Stimulated activated CD8-positive, alpha-beta memory T cell treated with anti-CD3 and anti-CD28 coated beads, Interleukin-12 subunit alpha, Interleukin-12 subunit beta, amount 100 ng/mL, for 24 hours (primary cell): Measurements from ENCODE around the gene SLC25A51.
A peak's percentile ranks its signal among the peaks of the same experiment; 100 is the strongest.

ENCODE experiments used
- DNase-seq: peaks from one replicate; pipeline ENCODE4 v3.0.0-alpha.2; 2020; ENCODE audit errors: extremely low read depth

SLC25A51 gene, protein sequence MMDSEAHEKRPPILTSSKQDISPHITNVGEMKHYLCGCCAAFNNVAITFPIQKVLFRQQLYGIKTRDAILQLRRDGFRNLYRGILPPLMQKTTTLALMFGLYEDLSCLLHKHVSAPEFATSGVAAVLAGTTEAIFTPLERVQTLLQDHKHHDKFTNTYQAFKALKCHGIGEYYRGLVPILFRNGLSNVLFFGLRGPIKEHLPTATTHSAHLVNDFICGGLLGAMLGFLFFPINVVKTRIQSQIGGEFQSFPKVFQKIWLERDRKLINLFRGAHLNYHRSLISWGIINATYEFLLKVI

DNA sequence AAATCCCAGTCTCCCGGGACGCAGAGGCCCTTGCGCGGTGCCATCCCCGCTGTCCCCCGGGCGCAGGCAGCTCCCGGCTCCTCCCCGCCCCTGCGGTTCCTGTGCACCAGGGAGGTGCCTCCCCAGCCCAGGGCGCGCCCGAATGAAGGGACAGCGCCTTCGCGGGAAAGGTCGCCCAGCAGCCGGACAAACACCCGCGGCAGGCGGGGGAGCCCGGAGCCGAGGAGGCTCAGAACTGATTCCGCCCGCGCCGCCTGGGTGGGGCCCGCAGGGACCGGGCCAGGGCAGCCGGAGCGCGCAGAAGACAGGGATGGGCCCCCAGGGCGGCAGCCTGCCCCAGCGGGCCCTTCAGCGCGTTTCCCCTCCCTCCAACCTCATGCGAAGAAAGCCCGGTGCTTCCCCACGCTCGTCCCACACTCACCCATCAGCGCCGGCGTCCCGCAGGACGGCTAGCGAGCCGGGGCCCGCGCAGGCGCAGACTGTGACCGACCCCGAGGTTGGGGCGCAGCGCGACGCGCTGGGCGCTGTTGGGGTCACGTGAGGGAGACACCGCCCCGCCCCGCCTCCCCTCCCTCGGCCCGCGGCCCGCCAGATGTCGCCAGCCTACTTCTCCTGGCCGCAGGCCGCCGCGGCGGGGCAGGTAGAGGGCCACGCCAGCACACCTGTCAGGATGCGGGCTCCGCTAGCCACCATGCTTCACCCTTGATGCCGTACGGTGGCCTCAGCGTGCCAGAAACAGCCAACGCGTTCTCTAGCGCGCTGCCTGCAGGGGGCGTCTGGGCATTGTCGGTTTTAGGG is at the start of gene SLC25A51:
Gene SLC25A51, minus strand, starts transcription at position 481 of the 798 bp plus-strand sequence. CDS start 15,577 bp downstream, outside the sequence.
- peak; percentile 84 for DNase-seq

DNA sequence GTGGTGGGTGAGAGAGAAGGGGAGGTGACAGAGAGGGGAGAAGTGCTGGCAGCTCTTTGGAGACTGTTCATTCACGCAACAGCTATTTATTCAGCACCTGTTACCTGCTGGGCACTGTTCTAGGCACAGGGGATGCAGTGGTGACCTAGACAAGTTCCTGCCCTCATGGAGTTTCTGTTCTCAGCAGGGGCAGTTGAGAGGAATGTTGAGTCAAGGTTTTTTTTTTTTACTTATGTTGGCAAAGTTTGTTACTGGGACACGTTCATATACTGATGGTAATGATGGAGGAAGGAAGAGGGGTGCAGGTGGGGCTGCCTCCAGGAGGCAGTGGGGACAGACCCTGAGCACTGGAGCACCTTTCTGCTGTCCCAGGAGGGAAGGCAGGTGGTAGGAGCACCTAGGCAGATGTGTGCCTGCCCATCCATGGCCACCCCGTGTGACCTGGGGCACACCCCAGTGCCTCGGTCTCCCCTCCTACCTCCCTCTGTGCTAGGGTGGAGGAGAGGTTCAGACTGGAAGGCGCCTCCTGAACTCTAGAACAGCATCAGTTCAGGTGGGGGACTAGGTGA is 49.4 kb upstream of the SLC25A51 start:
- DNase-seq: no peak

DNA sequence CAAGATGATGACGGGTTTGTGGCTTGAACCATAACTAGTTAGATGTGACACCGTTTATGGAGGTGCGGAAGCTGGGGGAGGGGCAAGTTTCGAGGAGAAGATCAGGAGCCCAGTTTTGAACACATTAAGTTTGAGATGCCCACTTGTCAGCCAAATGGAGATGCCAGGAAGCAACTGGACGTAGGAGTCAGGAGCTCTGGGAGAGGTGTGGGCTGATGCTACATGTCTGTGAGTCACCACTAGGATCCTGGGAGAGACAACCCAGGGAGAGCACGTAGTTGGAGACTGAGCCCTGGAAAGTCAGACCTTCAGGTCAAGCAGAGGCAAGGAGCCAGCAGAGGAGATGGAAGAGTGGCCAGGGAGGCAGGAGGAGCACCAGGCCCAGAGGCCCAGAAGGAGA is 48.8 kb upstream of the SLC25A51 start:
- DNase-seq: no peak

DNA sequence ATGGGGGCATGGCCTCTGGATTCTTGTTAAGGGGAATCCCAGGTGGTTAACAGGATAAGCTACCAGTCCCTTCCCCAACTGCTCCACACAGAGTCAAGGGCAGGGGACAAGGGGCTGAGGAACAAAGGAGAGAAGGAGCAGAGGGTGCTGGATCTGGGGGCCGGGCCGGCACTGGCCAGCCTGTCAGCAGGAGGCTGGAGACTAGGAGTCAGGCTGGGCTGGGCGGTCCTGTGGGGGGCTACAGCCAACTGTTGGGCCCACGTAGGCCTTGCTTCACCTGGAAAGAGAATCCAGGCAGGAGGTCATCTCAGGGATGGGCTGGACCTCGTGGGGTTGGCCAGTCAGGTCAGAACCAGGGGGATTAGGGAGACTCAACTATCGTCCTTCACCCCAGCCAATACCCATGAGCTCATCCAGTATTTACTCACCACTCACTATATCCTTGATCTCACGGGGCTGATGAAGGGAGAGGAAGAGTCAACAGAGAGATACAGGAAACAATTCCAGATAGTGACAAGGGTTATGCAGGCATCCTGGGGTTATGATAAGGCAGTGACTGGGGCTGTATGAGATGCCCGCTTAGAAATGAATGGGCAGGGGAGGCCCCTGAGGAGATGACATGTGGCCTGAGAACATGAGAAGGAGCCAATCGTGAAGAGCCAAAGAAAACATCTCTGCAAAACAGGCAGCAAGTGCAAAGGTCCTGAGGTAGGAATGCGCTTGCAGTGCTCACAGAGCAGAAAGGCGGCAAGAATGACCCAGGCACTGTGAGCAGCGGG is 47.9 kb upstream of the SLC25A51 start:
- DNase-seq: no peak

DNA sequence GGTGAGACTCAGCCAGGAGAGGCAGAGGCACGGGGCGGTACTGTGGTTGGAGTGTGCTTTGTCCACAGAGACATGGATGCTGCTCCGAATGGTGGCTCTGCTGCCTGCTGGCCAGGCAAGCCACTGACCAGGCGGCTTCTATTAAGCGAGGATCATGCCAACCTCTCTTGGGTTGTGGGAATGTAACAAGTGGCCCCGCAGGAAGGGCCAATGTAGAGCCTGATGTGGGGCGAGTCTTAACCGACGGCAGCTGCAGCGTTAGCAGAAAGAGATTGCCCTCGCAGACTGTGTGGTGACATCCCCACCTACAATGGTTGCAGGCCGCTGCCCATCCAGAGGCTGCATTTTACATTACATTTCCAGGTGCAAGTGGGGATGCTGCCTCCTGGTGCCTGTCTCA is 46.6 kb upstream of the SLC25A51 start:
- no peak for DNase-seq

DNA sequence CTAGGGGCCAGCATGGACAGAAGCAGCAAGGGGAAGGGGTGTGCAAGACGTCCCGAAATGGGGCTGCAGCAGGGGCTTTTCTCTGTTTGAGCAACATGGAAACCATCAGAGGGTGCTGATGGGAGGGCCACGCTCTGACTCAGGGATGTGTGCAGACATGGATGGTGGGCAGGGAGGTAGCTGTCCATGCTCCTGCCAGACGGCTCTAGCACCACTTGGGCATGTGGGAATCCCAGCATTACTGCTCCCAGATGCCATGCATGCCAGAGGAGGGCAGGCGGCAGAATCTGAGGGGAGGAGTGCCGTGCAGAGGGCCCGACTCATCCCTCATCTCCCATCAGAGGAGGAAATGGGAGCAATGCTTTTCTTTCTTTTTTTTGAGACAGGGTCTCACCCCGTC is 45.6 kb upstream of the SLC25A51 start:
- no peak for DNase-seq

DNA sequence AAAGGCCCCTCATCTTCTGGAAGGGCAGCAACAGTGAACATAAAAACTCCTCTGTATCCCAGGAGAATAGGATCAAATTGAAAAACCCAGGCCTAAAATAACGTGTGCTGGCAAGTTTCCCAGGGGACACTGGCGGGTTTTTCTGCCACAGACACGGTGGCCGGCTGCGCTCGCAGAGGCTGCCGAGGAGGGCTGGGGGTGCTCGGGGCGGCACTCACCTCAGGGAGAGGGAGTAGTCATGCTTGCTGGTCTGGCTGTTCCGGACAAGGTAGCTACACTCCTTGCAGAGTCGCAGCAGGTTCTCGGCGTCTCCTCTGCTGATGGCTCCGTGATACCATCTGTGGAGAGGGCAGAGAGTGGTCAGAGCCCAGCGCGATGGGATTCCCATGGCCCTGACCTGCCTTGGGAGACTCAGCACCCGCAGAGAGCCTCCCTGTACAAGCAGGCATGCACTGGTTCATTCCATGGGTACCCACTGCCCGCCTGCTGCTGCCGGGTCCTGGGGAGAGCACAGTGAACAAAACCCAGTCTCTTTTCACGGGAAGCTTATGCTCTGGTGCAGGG is 44.6 kb upstream of the SLC25A51 start:
- DNase-seq: no peak

DNA sequence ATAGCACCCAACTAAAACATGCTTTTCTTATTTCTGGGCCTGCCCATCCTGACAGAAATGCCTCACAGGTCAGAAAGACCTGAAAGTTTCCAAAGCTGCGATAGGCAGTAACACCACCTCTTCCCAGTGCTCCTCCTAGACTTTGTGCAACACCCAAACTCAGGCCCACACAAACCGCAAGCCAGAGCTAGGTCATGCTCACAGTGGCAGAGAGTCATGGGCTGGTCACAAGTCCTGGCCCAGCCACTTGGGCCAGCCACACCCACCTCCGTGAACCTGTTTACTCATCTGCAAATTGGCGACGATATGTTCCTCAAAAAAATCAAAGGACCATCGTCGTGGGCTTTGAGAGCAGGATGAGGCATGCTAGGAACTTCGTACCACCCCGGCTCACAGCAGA is 44.0 kb upstream of the SLC25A51 start:
- DNase-seq: no peak

DNA sequence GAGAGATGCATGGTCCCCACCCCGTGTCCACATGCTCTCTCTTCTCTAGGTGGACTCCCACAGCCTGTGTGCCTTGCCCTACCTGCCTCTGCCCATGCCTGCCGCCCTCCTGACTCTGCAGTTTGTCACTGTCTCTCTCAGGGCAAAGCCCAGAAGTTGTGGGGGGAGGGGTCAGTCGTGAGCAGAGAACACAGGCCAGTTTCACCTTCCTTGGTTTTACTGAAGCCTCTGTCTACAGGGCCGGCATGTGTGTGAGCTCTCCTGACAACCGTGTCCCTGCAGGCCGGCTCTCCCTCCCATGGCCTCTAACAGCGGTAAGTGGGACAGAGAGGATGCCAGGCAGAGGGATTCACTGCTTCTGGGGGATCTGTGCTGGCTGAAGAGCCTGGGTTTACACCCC is 43.5 kb upstream of the SLC25A51 start:
- no peak for DNase-seq

DNA sequence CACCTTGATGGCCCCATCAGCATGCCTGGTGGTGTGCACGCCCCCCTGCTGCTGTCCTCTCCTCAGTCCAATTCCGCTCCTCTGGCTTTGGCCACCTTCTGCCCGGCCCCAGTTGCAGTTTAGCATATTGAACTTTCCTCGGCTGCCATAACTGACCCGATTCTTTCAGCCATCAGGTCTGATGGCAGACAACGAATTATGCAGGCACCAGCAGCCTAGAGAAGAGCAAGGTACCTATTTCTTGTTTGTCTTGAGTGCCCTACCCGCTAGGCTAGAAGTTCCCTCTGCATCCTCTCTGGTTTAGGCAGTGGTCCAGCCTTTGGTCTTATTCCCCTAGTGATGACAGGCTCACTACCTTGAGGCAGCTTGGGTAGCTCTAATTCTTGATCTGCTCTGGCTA is 43.0 kb upstream of the SLC25A51 start:
- no peak for DNase-seq

DNA sequence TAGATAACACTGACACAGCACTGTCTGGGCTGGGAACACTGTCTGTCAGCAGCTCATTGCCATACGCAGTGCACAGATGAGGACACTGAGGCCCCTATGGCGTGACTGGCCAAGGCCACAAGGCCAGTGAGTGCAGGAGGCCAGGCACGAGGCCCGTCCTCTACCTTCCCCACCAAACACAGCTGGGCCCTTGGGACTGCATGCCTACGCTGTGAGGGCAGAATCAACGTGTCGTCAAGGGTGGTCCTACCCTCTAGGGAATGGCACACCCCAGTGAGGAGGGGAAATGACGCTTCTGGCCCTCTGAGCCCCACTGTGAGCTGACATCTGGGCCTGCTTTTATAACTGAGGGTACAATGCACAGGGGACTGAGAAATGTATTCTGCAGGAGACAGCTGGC is 42.1 kb upstream of the SLC25A51 start:
- no peak for DNase-seq

DNA sequence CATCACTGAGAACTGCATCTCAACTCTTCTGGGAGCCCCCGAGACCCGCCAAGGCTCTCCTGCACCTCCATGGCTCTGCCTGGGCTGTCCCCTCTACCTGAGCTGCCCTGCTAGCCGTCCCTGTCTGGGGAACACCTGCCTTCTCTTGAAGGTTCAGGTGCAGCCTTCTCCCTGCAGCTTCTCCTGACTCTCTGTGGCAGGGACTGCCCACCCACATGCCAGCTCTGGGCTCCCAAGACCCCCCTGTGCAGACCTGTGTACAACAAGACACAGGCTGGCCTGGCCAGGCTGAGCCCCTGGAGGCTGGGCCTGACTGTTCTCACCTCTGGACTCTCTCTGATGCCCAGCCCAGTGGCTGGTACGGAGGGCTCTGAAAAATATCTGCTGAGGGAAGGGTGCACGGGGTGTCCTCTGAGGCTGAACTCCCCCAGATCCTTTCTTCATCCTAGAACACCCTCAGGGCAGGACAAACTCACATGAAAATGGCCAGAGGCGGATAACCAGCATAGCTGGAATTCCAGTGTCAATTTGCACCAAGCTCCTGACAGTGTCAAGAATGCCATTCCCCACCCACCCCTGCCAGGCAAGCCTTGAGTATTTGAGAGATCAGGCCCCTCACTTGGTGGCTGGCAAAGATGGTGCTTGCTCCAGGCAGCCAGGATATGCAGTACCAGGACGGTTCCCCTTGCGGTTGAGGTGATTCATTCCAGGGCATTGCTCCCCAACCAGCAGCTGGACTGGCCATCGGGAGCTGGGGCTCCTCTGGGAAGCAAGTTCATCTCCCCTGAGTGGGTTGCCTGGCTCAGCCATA is 40.9 kb upstream of the SLC25A51 start:
- no peak for DNase-seq

DNA sequence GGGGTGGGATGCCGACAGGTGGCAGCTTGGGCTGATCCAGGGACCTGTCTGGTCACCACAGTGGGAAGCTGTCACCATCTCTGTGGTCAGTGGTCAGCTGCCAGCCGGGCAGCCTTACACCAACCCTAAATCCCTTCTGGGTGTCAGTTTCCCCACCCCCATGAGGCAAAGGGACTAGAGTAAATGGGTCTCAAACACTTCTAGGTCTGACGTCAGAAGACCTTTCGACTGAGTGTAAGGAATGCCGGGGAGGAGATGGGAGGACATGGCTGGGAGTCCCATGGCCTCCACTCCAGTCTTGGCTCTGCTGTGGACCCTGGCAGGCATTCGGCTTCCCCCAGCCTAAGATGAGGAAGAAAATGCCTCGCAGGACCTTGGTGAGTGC is 40.3 kb upstream of the SLC25A51 start:
- no peak for DNase-seq

DNA sequence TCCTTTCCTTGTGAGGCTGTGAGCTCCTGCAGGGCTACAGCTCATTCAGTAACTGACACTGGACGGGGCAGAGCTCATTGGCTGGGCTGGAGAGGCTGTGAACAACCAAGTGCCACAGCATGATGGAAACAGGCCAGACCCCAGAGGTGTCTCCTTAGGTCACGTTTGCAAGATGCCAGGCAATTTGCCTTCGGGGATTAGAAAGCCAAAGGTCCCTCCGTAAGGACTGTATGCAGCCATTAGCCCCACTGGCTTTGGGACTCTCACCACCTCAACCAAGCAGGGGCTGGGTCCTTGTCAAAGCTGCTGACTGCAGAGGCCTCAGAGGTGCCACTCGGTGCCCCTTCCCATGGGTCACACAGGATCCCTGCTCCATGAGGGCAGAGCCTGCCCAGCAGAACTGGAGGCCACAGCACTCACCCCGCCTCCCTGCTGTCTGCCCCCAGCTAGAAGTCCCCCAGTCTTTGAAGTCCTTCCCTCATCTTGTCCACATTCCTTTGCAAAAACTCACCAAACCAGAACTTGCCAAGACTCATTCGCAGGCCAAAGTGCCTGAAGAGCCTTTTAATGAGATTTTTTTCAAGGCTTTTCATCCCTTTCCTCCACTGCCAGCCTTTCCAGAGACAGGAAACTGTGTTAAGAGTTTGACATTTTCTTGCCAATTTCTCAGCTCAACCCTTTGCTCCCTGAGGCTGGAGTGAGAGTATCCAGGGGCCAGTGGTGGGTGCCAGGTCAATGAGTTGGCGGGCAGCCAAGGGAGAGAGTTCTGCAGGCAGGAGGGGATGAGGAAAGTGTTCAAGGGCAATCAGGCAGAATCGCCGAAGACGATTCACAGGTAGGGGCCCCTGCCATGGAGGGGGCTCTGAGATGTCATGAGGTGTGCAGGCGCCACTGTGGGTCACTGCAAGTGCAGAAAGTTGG is 39.7 kb upstream of the SLC25A51 start:
- DNase-seq: no peak

DNA sequence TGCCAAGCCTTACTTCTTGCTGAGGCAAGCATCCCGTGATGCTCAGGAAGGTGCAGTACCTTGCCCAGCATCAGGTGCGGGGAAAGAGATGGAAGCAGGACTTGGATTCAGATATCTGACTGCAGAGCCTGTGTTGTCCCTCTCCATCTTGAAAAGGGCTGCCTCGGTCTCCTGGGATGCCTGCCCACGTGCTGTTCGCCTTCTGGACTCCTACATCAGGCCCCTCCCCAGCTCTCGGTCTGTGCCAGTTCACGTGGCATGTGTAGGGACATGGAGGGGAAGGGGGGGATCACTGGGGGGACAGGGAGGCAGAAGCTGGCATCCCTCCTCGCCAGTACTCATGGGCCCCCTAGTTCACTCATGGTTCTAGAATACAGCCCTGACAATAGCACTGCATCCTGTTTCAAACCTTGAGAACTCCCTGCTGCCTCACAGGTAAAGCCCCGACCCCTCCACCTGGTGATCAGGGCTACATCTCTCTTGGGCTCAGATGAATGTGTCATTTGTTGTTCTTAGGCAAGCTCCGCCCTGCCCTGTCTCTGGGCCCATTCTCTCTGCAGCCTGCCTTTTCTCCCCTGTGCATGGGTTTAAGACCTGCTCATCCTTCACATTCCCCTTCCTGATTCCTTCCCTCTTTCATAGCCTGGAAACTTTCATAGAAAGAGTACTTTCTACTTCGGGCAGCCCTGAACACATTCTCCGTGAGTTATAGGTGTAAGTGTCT is 38.9 kb upstream of the SLC25A51 start:
- no peak for DNase-seq

DNA sequence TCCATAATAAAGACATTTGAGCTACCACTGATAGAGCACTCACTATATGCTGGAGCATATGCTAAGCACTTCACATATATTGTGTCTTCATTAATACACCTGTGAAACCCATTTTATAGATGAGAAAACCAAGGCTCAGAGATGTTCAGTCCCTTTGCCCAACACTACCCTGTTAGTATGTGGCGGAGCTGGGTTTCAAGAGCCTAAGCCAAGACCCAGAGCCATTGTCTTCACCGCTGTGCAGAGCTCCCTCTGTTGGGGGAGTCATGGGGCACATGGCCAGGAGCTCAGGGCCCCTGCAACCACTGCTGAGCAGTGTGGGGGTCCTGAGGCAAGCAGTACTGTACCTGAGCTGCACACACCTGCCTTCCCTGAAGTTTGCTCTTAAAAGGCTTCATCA is 37.3 kb upstream of the SLC25A51 start:
- DNase-seq: no peak

DNA sequence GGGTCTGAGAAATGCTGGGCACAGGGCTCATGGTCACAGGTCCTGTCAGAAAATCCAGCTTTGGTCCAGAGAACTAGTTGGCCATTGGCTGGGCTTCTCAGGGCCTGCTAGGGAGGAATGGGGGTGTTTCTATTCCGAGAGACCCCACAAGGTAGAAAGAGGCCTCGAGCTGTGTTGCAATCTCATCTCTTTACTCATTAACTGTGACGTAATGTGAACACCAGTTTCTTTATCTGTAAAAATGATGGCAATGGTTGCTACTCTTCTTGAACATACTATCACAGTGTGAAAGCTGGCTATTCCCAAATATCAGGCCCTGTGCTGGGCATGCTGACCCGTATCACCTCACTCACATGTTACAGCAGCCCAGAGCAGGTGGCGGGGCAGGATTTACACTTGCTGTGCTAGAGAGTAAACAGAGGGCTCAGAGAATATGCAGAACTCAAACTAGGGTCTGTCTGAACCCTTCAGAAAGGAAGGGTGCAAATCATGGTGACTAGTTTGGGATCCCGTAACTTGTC is 35.7 kb upstream of the SLC25A51 start:
- no peak for DNase-seq

DNA sequence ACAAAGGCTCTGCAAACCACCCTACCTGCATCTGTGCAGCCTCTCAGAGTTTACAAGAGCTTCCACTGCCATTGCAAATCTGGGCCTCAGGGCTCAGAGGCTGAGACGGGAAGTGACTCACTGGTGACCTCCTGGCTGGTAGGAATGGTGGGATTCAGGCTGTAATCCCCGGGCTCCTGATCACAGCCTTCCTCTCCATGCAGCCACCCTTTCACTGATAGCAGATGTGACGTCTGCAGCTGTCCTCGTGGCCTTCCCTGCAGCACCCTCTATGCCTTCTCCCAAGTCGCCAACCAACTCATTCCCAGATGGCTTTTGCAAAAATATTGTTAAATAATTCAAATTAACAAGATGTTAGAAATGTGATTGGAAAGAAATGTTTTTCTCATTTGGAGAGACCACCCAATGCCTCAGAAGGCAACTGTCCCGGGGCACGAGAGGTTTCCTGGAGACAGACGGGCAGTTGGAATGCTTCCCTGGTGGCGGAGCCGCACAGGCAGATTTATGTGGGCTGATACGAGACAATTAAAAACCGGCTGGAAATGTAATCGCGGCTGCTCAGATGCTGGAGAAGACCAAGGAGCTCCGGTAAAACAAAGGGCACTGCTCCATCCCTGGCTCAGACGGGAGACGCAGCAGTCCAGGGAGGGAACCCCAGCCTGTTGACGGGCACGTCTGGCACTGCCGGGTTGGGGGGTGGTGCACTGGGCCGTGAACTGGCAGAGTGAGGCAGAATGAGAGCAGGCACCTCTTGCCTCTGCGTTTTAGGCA is 34.4 kb upstream of the SLC25A51 start:
- no peak for DNase-seq
